Gastroesophageal sphincter (tissue), 3 donors: Measurements from ENCODE around the gene AHDC1.

Source experiments
- EP300 ChIP-seq: sonication (generic); formaldehyde crosslinking; IDR thresholded peaks from one replicate; pipeline ENCODE4 v1.6.1; 2017; ENCODE audit warnings: antibody characterized with exemption, mild to moderate bottlenecking
- POLR2A ChIP-seq, 2 donors: fragments of 450-650 bp; IDR thresholded peaks; one replicate each; pipeline ENCODE4 v1.6.1; 2017; ENCODE audit warnings: antibody characterized with exemption in 2 of 2, mild to moderate bottlenecking in 2 of 2, moderate library complexity in 1 of 2
- TF ChIP-seq, protein P1 (sequence below), 4 experiments: fragments of 200-600 bp in 2 of 4; fragments of 450-650 bp in 2 of 4; sonication (generic) in 1 of 4; IDR thresholded peaks; one replicate each; pipeline ENCODE4 v1.5.1; 2017 to 2019; ENCODE audit warnings: antibody characterized with exemption in 4 of 4, mild to moderate bottlenecking in 2 of 4, moderate library complexity in 2 of 4

DNA sequence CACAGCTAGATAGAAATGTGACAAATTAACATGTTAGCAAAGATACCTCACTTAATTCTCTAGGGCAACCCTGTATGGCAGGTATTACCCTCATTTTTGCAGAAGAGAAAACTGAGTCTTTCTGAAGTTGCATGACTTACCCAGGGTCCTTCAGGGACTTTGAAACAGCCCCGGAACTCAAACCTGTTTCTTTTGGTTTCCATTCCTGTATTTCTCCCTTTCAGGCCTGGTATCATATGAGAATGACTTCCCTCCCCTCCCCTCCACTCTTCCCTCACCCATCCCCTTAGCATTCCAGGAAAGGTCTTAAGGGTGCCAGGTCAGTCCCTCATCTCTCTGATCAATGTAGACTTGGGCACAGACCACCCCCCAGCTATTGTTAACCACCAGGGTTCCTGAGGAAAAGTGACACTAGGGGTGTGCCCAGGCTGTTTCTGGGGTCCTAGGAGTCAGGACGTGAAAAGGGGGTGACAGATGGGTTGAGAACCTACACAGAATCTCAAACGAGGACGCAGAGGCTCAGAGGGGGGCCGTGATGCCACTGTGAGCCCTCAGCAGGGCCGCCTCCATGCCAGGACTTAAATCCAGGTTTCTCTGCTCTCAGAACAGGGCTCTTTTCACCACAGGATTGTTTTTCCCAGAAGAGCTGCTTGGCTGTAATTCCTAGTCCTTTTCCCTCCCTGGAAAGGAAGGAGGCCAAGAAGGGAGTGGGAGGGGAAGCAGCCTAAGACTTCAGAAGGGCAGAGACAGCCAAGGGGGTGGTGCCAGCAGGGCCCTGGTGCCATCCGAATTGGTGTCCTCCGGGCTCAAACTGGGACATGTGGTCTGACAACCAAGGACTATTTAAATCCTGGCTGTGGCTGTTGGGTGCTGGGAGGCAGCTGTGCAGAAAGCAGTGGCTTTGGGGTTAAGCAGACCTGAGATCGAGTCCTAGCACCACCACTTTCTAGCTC, 111.9 kb downstream of the AHDC1 start:
- TF ChIP-seq, protein P1, sequence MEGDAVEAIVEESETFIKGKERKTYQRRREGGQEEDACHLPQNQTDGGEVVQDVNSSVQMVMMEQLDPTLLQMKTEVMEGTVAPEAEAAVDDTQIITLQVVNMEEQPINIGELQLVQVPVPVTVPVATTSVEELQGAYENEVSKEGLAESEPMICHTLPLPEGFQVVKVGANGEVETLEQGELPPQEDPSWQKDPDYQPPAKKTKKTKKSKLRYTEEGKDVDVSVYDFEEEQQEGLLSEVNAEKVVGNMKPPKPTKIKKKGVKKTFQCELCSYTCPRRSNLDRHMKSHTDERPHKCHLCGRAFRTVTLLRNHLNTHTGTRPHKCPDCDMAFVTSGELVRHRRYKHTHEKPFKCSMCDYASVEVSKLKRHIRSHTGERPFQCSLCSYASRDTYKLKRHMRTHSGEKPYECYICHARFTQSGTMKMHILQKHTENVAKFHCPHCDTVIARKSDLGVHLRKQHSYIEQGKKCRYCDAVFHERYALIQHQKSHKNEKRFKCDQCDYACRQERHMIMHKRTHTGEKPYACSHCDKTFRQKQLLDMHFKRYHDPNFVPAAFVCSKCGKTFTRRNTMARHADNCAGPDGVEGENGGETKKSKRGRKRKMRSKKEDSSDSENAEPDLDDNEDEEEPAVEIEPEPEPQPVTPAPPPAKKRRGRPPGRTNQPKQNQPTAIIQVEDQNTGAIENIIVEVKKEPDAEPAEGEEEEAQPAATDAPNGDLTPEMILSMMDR (IDR thresholded peaks at IDR 0.05) = no peak
- TF ChIP-seq EP300 (no peak), POLR2A (IDR thresholded peaks at IDR 0.05) (no peak)
